GM10248 (cell line): ENCODE data around the gene TXNRD1.

Experiments used
- CTCF ChIA-PET: fragments of 300-600 bp; sonication (Branson Sonifier 250); formaldehyde crosslinking; extraction: SDS; loops from one replicate; lab custom pipeline; 2021; ENCODE audit warnings: antibody characterized with exemption; lab: Yijun Ruan, JAX
- POLR2A ChIA-PET: fragments of 350-650 bp; sonication (Branson Sonifier 250); formaldehyde crosslinking; extraction: SDS; loops from one replicate; lab custom pipeline; 2020; ENCODE audit warnings: antibody characterized with exemption; lab: Yijun Ruan, JAX
- DNase-seq: peaks from one replicate; pipeline ENCODE4 v3.0.0; 2012; ENCODE audit errors: extremely low spot score
- TF ChIP-seq, protein P1 (sequence below): IDR thresholded peaks from 2 replicates; pipeline ENCODE4 v1.5.1; 2012; ENCODE audit warnings: mild to moderate bottlenecking, low read depth; ENCODE audit errors: extremely low read depth, missing control alignments, control extremely low read depth

Gene TXNRD1

DNA sequence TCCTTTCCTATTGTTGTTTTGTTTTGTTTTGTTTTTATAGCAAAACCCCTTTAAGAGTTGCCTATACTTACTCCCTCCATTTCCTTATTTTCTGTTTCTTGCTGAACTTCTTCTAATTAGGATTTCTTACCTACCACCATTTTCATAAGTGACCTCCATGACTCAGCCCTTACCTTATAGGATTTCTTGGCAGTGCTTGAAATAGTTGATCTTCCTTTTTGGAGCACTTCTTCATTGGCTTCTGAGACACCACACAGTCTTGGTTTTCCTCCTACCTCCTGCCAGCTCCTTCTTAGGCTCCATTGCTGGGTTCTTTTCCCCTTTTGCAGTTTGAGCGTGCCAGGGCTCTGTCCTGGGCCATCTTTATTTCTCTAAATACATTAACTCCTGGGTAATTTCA, 64.5 kb downstream of the TXNRD1 start:
- DNase-seq, result no peak
- TF ChIP-seq, protein P1, sequence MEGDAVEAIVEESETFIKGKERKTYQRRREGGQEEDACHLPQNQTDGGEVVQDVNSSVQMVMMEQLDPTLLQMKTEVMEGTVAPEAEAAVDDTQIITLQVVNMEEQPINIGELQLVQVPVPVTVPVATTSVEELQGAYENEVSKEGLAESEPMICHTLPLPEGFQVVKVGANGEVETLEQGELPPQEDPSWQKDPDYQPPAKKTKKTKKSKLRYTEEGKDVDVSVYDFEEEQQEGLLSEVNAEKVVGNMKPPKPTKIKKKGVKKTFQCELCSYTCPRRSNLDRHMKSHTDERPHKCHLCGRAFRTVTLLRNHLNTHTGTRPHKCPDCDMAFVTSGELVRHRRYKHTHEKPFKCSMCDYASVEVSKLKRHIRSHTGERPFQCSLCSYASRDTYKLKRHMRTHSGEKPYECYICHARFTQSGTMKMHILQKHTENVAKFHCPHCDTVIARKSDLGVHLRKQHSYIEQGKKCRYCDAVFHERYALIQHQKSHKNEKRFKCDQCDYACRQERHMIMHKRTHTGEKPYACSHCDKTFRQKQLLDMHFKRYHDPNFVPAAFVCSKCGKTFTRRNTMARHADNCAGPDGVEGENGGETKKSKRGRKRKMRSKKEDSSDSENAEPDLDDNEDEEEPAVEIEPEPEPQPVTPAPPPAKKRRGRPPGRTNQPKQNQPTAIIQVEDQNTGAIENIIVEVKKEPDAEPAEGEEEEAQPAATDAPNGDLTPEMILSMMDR, result no peak
- ChIA-PET CTCF (no interaction called here), POLR2A (no interaction called here)

DNA sequence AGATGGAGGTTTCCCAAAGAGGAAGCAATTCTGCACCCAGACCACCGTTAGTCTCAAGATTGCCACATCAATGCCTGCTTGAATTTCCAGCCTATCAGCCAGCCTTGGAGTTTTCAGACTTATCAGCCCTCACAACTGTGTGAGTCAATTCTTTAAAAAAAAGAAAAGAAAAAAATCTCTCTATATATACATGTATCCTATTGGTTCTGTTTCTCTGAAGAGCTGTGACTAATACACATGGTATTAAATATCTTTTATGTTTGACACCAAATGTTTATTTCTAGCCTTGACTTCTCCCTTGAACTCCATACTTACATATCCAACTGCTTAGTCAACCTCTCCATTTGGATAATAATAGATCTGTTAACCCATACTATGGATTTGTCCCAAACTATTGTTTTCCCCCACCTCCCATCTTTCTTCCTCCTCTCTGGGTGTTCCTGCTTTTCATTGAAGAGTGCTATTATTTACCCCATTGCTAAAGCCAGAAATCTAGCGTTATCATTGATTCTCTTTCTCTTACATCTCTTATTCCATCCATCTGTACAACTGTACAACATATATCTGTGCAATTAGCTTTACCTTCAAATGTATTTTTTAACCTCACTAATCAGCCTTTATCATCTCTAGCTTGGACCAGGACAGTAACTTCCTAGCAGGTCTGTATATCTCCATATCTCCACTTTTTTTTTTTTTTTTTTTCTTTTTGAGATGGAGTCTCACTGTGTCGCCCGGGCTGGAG, 65.3 kb downstream of the TXNRD1 start:
- TF ChIP-seq, protein P1, result no peak
- ChIA-PET CTCF (no interaction called here), POLR2A (interaction anchor here (0.6 kb wide), 1 partner anchor 21 kb away, joined by 5 read pairs; no protein-coding TSS in a partner anchor)
- DNase-seq, result no peak

DNA sequence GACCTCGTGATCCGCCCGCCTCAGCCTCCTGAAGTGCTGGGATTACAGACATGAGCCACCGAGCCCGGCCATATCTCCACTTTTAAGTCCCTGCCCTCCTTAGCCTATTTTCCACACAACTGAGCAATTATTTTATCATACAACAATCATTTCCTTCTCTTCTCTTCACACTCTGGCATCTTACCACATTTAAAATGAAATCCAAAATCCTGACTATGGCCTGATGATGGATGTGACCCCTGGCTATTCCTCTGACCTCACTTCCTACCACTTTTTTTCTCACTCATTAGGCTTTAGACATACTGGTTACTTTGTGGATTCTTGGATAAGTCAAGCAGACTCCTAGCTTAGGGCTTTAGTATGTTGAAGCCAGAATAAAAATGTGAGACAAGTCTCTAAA, 66.1 kb downstream of the TXNRD1 start:
- DNase-seq, result no peak
- TF ChIP-seq, protein P1, result no peak
- CTCF ChIA-PET, result interaction anchor here (1.2 kb wide), 1 partner anchor 77 kb away, joined by 4 read pairs; no protein-coding TSS in a partner anchor
- POLR2A ChIA-PET, result no interaction called here

DNA sequence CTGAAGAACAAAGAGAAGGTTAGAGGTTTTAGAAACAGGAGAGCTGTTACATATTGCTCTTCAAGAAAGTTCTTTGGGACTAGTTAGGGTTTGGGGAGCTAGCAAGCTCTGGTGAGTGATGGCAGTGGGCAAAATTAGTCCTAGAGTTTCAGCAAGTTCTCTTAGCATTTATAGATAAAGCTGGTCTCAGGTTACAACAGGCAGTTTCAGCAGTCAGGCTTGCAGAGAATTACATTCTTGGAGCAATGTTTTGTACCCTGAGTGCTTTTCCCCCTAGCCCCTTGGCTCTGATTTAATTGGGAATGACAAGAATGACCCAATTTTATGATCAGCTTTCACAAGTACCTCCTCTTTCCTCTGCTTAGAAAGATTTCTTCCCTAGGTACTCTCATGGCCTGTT, 66.5 kb downstream of the TXNRD1 start:
- TF ChIP-seq, protein P1, result no peak
- DNase-seq, result no peak
- ChIA-PET POLR2A (no interaction called here), CTCF (interaction anchor here (1.2 kb wide), 1 partner anchor 77 kb away, joined by 4 read pairs; no protein-coding TSS in a partner anchor)

DNA sequence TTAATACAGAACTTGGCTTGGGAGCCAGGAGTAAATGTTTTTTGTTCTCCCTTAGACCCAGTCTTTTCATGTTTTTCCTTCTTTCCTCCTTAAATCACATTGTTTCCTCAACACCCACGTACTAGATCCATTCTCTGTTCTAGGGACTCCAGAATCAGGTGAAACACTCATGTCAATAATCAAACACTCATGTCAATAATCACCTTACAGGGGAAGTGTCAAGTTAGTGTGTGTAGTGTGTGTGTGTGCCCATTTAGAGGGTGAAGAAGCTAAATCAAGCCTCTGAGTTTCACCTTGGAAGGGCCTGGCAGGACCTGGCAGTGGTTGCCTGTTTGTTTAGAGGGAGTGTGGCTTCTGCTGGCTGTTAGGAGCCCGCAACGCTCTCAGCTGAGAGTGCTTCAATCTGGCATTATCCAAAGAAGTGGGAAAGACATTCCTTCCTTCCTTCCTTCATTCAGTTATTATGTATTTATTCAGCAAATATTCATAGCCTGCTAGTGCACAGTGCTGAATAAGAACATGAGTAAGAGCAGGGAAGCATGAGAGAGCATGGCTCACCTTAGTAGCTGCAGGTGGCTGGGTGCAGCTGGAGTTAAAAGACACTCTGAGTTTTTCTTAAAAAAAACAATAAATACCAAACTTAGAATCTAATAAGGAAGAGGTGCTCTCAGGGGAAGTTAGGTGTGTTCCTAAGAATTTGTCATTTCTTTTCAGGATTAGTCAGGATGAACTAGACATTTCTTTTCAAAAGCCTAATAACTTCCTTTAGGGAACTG, 70.3 kb downstream of the TXNRD1 start:
- TF ChIP-seq, protein P1, result no peak
- ChIA-PET POLR2A (interaction anchor here (1.1 to 2.2 kb wide), 5 partner anchors 10 to 356 kb away, joined by 3 to 19 read pairs (median 8); partner anchors contain the start of genes HSP90B1 and NFYB), CTCF (interaction anchor here (1.0 to 4.7 kb wide), 3 partner anchors 10 to 27 kb away, joined by 3 to 30 read pairs (median 4); no protein-coding TSS in a partner anchor)
- no peak for DNase-seq
